LNCaP clone FGC (cell line): Measurements from ENCODE around the gene FUT7.

Experiments
- DNase-seq: peaks from one replicate; pipeline ENCODE4 v3.0.0-alpha.2; 2011; ENCODE audit warnings: low read depth
- H3K4me3 ChIP-seq: 2 replicates; pipeline ENCODE4 v1.5.1; 2011; ENCODE audit warnings: mild to moderate bottlenecking, low read depth, low read length, control low read depth
- CTCF ChIP-seq: IDR thresholded peaks from 2 replicates; pipeline ENCODE4 v1.5.1; 2012; ENCODE audit warnings: mild to moderate bottlenecking; ENCODE audit not compliant: control insufficient read depth, insufficient read depth; ENCODE audit errors: extremely low read depth

The FUT7 gene

GRCh38 chr9:137029058-137029936 lies 2.6 kb downstream of the FUT7 start:
- DNase-seq, result no peak
- peak; percentile 97 for TF ChIP-seq CTCF
- H3K4me3 ChIP-seq, result peak overlapping the region; percentile 56

GRCh38 chr9:137028263-137029057 lies 3.4 kb downstream of the FUT7 start:
- DNase-seq, result no peak
- peak overlapping the region; percentile 56 for H3K4me3 ChIP-seq
- TF ChIP-seq CTCF, result peak; percentile 76

DNA sequence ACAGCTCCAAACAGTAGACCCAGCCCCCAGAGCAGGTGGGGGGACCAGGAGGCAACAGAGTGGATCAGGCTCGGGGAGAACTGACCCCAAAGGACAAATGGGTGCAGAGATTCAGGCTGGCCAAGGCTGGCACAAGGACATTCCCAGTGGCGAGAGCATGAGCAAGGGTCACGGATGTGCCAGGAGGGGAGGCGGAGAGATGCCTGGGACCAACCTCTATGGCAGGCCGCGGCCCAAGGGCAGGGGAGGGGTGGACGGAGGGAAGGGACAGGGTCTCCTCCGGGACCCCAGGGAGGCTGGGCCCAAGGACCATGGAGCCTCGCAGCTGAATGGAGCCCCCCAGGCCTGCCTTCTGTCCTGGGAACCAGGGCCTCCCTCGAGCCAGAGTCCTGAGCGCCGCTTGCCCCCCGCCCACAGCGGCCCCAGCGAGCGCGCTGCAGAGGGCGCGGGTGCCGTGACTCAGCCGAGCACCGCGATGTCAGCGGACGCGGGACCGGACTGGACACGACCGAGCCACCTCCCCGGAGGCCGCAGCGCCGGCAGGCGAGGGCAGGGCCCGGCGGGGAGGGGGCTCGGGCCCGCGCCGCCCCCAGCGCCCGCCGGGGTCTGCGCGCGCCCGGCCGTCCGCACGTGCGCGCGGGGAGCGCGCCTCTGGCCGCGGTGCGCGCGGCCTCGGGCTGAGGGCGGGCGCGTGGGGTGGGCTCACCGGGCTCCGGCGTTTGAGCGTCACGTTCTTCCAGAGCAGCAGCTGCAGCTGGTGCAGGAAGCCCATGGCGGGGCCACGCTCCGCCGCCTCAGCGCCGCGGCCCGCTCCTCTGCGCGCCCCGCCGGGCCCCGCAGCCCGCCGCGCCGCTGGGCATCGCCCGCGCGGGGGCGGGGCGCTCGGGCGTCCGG lies 4.3 kb downstream of the FUT7 start, which contains the start of gene ABCA2:
Gene ABCA2 (minus strand): TSS at position 869 of the 894 bp plus-strand sequence. CDS start 97 bp downstream, at position 772.
- TF ChIP-seq CTCF, result no peak
- peak within 1 kb of the TSS; percentile 75 for H3K4me3 ChIP-seq
- DNase-seq, result no peak

GRCh38 chr9:137026828-137027227 lies 5.1 kb downstream of the FUT7 start:
- H3K4me3 ChIP-seq, result peak overlapping the region; percentile 75
- TF ChIP-seq CTCF, result no peak
- no peak for DNase-seq

DNA sequence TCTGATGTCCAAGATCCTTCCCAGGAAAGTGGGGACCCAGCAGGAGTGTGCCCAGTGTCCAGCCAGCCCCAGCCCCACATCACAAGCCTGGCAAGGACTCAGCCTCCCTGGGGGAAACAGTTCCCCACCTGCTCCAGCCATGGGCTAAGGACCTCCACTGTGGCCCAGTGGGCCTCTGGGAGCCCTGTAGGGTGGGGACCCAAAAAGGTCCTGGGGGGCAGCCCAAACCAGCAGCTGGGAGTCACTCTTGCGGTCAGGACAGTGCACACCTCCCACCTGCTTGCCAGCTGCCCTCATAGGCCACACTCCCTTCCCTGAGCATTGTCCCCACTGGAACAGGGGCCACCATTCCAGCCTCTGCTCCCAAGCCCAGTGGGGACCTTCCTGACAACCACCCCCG lies 5.5 kb downstream of the FUT7 start:
- no peak for DNase-seq
- peak overlapping the region; percentile 75 for H3K4me3 ChIP-seq
- no peak for TF ChIP-seq CTCF

DNA sequence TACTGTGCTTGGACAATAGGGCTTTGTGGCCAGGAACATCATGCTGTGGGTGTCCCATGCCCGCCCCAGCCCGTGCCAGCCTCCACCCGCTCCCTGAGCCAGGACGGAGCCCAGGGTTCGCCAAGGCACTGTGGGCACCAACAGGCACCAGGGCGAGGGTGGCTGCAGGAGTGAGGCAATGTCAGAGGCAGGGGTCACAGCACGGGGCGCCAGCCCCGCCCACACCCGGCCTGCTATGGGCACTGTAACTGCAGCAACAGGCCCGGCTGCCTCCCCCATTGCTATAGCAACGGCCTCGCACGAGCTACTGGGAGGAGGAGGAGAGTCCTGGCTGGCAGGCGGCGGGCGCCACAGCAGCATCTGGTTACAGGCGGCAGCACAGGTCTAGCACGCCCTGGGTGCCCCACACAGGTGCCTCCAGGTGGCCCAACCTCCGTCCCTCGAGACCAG lies 6.3 kb downstream of the FUT7 start:
- peak; percentile 69 for DNase-seq
- peak; percentile 29; the same call in 1 of the 2 replicates for TF ChIP-seq CTCF
- H3K4me3 ChIP-seq, result peak overlapping the region; percentile 75
